HL-60 (cell line): Measurements from ENCODE around the gene DACT2.

Experiments
- DNase-seq, 2 experiments: peaks; one replicate each; pipeline ENCODE4 v3.0.0-alpha.2; 2010 to 2020; ENCODE audit warnings: low read depth in 1 of 2, low spot score in 1 of 2
- H3K27ac ChIP-seq: fragments of 250-450 bp; sonication (Bioruptor Pico); replicated peaks from 2 replicates; pipeline ENCODE4 v1.5.1; 2020; ENCODE audit warnings: mild to moderate bottlenecking, moderate library complexity
- H3K27me3 ChIP-seq: fragments of 250-450 bp; sonication (Bioruptor Pico); 2 replicates; pipeline ENCODE4 v1.5.1; 2021; ENCODE audit warnings: mild to moderate bottlenecking, moderate library complexity; ENCODE audit not compliant: insufficient read depth, poor library complexity, severe bottlenecking
- H3K4me3 ChIP-seq: replicated peaks from 2 replicates; pipeline ENCODE4 v1.5.1; 2011; ENCODE audit warnings: mild to moderate bottlenecking, control low read depth, low read length; ENCODE audit not compliant: insufficient read depth
- CTCF ChIP-seq: IDR thresholded peaks from one replicate; pipeline ENCODE4 v1.5.1; 2011; ENCODE audit warnings: low read length, control low read depth, inconsistent platforms; ENCODE audit not compliant: insufficient read depth
- GABPA ChIP-seq: IDR thresholded peaks from 2 replicates; pipeline ENCODE4 v1.6.1; 2012; ENCODE audit warnings: low read depth
- POLR2AphosphoS5 ChIP-seq: IDR thresholded peaks from 2 replicates; pipeline ENCODE4 v1.6.1; 2012; ENCODE audit warnings: low read depth
- REST ChIP-seq: IDR thresholded peaks from 2 replicates; pipeline ENCODE4 v1.6.1; 2012; ENCODE audit warnings: low read depth; ENCODE audit not compliant: insufficient replicate concordance
- SPI1 ChIP-seq: IDR thresholded peaks from 2 replicates; pipeline ENCODE4 v1.6.1; 2012; ENCODE audit warnings: low read depth, mild to moderate bottlenecking, borderline replicate concordance
- long read RNA-seq: library from polyadenylated mRNA; unstranded; transcript quantifications from one replicate; pipeline ENCODE4 v2.0.0, GENCODE V29; 2020

The DACT2 gene
- long read RNA-seq, result 0 reads

- no peak for DNase-seq
- peaks cover 3% of the 10 kb centered on the region for H3K27me3 ChIP-seq
- H3K27ac ChIP-seq, result no peak within 1 kb of the TSS
- TF ChIP-seq CTCF, result no peak
- no peak for TF ChIP-seq POLR2AphosphoS5
- no peak for TF ChIP-seq GABPA
- TF ChIP-seq REST, result no peak
- no peak for TF ChIP-seq SPI1
- no peak within 1 kb of the TSS for H3K4me3 ChIP-seq
Measured at GRCh38 chr6:168319279-168320111, at the start of gene DACT2. Gene DACT2, minus strand, starts transcription at chr6:168319777. Its CDS starts 144 bp downstream, at chr6:168319633.

- Histone ChIP-seq H3K4me3 (no peak overlapping the region), H3K27ac (no peak overlapping the region), H3K27me3 (no peaks in the 10 kb centered on the region)
- no peak for DNase-seq
- TF ChIP-seq POLR2AphosphoS5 (no peak), REST (no peak), GABPA (no peak), CTCF (no peak)
Measured at GRCh38 chr6:168368936-168369335, 49.4 kb upstream of the DACT2 start.

GRCh38 chr6:168368066-168368820 lies 48.7 kb upstream of the DACT2 start:
- no peak for TF ChIP-seq POLR2AphosphoS5
- no peak for TF ChIP-seq GABPA
- no peak for TF ChIP-seq CTCF
- no peak for TF ChIP-seq SPI1
- no peak for DNase-seq
- no peaks in the 10 kb centered on the region for H3K27me3 ChIP-seq

More at GRCh38 chr6:168368066-168368820, 48.7 kb upstream of the DACT2 start:
- Histone ChIP-seq H3K4me3 (no peak overlapping the region), H3K27ac (no peak overlapping the region)
